Kidney tubule cell (primary cell): Measurements from ENCODE around the gene TAS2R3.
"Not testable (repeated sequence)": the region's sequence is repeated elsewhere in the genome, so short reads cannot be mapped to it uniquely, and the experiment has no call there.

Experiments
- DNase-seq: peaks from one replicate; pipeline ENCODE4 v3.0.0-alpha.2; 2018; ENCODE audit warnings: low spot score

TAS2R3 gene

GRCh38 chr7:141763797-141764196, at the start of gene TAS2R3:
TAS2R3 (plus strand) TSS chr7:141764097; CDS start chr7:141764159, 62 bp downstream.
- DNase-seq: no peak

- no peak for DNase-seq
Observed at GRCh38 chr7:141714571-141714970, 49.3 kb upstream of the TAS2R3 start.

- no peak for DNase-seq
Observed at GRCh38 chr7:141715018-141715417, 48.9 kb upstream of the TAS2R3 start.

- no peak for DNase-seq
Observed at GRCh38 chr7:141715794-141716689, 47.9 kb upstream of the TAS2R3 start.

GRCh38 chr7:141717450-141717849, 46.4 kb upstream of the TAS2R3 start:
- DNase-seq: no peak

- no peak for DNase-seq
Observed at GRCh38 chr7:141722529-141722928, 41.4 kb upstream of the TAS2R3 start.

- no peak for DNase-seq
Observed at GRCh38 chr7:141729020-141729419, 34.9 kb upstream of the TAS2R3 start.

- DNase-seq: no peak
Observed at GRCh38 chr7:141731476-141732149, 32.3 kb upstream of the TAS2R3 start.

GRCh38 chr7:141737118-141737835, 26.6 kb upstream of the TAS2R3 start:
- DNase-seq: peak; percentile 35

GRCh38 chr7:141737836-141738591, 25.9 kb upstream of the TAS2R3 start, which contains the start of gene SSBP1:
SSBP1 (plus strand) TSS chr7:141738358; CDS start chr7:141739167, 809 bp downstream.
- peak; percentile 98 for DNase-seq

- DNase-seq: no peak
Observed at GRCh38 chr7:141738592-141739013, 25.3 kb upstream of the TAS2R3 start.

GRCh38 chr7:141739250-141739649, 24.6 kb upstream of the TAS2R3 start:
- no peak for DNase-seq

GRCh38 chr7:141742229-141742628, 21.7 kb upstream of the TAS2R3 start:
- DNase-seq: no peak

- no peak for DNase-seq
Observed at GRCh38 chr7:141744131-141744530, 19.8 kb upstream of the TAS2R3 start.

- peak; percentile 58 for DNase-seq
Observed at GRCh38 chr7:141748396-141748795, 15.5 kb upstream of the TAS2R3 start.

- not testable (repeated sequence) for DNase-seq
Observed at GRCh38 chr7:141751904-141752303, 12.0 kb upstream of the TAS2R3 start.

GRCh38 chr7:141752634-141753033, 11.3 kb upstream of the TAS2R3 start:
- DNase-seq: no peak

- DNase-seq: peak; percentile 35
Observed at GRCh38 chr7:141754939-141755338, 9.0 kb upstream of the TAS2R3 start.

GRCh38 chr7:141770083-141770583, 6.2 kb downstream of the TAS2R3 start:
- not testable (repeated sequence) for DNase-seq

GRCh38 chr7:141776374-141776773, 12.5 kb downstream of the TAS2R3 start, which contains the start of gene TAS2R4:
TAS2R4 (plus strand) TSS chr7:141776674; CDS start chr7:141778489, 1,815 bp downstream.
- no peak for DNase-seq
